Hepatocyte (in vitro differentiated cells): Measurements from ENCODE around the gene TAF6.

Experiments
- CTCF ChIP-seq: fragments of 200-600 bp; sonication (generic); IDR thresholded peaks from 2 replicates; pipeline ENCODE4 v1.5.1; 2016; ENCODE audit warnings: antibody characterized with exemption, mild to moderate bottlenecking; ENCODE audit not compliant: poor library complexity
- EZH2 ChIP-seq: fragments of 200-600 bp; sonication (generic); IDR thresholded peaks from 2 replicates; pipeline ENCODE4 v1.6.1; 2016; ENCODE audit warnings: antibody characterized with exemption, mild to moderate bottlenecking, borderline replicate concordance
- EZH2phosphoT487 ChIP-seq: fragments of 200-600 bp; sonication (generic); IDR thresholded peaks from one replicate; pipeline ENCODE4 v1.6.1; 2018; ENCODE audit warnings: antibody characterized with exemption, mild to moderate bottlenecking, low read depth, moderate library complexity; ENCODE audit not compliant: unreplicated experiment, severe bottlenecking

DNA sequence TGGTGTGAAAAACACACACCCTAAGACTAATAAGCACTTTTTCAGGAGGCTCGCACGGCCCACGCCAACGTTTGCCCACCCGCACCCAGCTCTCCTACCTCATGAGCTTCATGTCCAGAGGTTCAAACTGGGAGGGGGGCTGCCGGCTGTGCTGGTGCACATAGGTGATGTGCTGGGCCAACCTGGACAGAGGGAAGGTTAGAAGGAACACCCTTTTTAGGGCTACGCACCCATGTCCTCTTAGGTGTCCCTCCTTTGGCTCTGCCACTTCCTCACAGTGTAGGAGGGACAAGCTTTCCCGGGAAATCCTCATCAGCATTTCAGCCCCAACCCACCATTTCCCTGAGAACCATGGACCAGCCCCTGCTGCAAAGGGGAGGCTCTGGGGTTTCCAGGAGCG lies 23.9 kb downstream of the TAF6 start:
- no peak for TF ChIP-seq EZH2
- no peak for TF ChIP-seq CTCF
- no peak for TF ChIP-seq EZH2phosphoT487
